HG03520 (cell line): Measurements from ENCODE around the gene LRRC56.

ENCODE experiments used
- ATAC-seq: cut with Tn5 transposase; IDR thresholded peaks from one replicate; pipeline ENCODE4 v1.9.1; 2021; ENCODE audit warnings: mild to moderate bottlenecking, moderate library complexity; ENCODE audit not compliant: unreplicated experiment

LRRC56 gene

DNA sequence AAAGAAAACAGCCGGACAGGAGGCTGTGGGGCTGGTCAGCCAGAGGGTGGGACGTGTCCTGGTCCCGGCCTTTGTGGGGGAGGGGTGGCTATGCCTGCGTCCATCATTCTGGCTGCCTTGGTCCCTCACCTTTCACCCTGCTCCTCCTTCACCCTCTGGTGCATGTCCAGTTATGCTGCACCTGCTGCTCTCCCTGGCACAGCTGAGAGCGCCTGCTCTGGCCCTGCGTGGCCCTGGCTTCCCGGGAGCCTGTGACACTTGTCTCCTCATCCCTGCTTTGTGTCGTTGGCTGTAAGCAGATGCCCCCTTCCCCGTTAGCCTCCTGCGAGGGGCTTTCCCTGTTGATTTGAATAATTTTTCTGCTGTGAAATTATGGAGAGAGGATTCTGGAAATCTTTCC, 55.6 kb downstream of the LRRC56 start:
- ATAC-seq, result no peak

DNA sequence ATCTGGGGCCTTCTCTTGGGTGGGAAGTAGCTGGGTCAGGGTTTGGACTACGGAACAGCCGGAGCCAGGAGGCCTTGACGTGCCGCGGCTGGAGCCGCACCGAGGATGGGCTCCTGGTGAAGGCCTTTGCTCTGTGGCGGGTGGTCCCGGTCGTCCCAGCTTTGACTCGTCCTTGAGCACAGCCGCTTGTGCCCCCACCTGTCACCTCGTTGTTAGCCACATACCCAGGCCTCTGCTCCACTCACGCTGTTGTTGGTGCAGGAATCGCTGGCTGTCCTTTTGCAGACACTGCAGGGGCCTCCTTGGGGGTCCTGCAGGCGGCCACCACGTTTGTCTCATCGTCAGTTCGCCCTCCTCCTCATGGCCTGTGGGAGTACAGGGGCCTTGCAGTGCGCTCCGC, 56.0 kb downstream of the LRRC56 start:
- no peak for ATAC-seq

DNA sequence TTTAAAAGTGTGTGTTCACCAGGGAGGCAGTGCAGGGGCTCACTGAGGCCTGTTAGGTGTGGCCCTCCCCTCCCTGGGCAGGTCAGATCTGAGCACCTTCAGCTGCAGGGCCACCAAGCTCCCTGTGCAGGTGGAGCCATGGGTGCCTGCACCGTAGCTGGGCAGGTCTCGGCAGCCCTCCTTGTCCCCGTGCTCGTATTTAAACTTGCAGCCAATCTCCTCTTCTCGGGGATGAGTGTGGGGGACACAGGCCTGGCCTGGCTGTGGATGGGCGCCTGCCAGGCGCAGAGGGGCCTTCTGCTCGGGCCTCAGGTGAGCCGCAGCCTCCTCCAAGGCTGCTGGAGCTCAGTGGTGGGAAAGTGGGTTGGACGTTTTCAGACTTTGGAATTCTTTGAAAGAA, 58.1 kb downstream of the LRRC56 start:
- ATAC-seq, result no peak

DNA sequence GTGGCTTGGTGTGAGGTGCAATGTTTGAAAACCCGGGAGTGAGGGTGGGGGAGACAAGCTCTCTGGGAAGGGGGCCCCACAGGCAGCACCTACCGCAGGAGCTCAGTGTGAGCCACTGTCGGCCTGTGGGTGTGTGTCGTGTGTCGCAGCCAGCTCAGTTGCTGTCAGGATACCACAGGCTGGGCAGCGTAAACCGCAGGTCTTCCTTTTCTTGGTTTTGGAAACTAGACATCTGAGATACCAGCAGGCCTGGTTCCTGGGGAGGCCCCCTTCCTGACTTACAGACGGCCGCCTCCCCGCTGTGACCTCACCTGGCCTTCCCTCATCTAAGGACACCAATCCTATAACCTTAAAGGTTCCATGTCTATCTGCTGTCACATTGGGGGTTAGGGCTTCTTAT, 59.0 kb downstream of the LRRC56 start:
- no peak for ATAC-seq

DNA sequence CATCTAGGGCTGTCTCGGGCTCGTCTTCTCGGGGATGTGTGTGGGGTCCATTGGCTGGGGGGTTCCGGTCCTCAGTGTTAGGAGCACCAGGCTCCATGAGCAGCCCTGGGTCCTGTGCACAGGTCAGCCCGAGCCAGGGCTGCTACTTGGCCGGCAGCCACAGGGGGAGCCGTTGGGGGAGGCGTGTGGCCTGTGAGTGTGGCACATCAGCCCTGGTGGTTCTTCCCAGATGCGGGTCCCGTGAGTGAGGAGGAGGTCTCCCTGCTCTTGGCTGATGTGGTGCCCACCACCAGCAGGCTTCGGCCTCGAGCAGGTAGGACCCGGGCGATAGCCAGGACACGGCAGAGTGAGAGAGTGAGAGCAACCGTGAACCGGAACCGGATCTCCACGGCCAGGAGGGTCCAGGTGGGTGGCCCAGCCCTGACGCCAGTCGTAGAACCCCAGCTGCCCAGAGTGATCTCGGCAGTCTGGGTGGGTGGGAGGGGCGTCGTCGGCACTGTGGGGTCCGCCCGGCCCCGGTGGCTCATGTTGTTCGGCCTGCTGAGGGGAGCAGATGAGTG, 59.9 kb downstream of the LRRC56 start:
- ATAC-seq, result no peak

DNA sequence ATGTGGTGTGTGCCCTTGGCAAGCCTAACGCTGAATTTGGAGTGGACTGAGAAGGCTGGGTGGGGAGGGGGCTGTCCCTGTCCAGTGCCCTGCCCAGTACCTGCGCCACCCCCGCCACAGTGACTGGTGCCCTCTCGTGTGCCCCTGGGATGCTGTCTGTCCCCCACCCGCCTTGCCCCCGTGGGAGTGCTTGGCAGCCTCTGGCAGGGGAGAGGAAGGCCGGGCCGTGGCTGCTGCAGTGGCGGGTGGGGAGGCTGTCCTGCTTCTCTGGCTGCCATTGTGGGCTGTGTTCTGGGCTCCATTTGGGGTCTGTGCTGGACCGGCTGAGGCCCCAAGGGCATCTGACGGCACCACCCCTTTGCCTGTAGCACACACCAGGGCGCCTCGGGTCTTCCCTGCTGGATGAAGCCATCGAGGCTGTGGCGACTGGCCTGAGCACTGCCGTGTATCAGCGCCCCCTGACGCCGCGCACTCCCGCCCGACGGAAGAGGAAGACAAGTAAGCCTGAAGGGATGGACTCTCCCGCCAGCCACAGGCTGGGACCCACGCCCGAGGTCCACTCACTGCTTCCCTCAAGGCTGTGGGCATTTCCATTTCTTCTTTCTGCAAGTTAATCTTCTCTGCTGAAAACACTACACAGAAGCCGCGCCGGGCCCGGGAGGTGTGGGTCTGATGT, 60.8 kb downstream of the LRRC56 start:
- no peak for ATAC-seq

DNA sequence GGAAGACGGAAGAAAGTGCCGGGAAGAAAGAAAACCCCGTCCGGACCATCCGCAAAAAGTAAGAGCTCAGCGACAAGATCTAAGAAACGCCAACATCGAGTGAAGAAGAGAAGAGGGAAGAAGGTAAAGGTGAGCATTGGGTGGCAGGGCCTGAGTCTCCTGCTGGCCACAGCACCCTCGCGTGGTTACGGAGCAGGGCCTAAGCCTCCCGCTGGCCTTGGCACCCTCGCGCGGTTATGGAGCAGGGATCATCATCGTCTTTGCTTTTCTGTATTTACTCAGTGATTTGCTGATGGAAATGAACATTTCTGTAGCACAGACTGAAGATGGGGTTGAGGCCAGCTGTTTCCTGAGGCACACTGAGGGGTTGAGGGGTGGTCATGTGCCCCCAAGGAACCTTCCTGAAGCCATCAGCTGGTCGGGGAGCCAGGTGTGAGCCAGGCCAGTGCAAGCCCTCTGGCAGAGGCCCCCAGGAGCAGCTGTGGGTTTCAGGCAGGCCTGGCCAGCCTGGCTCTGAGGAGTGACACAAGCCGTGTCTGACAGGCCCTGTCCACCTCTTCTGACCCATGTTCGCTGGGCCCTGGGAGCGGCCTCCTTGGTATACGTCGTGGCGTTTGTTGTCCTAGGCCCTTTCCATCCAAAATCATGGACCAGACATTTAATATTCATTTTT, 64.4 kb downstream of the LRRC56 start:
- ATAC-seq, result no peak

DNA sequence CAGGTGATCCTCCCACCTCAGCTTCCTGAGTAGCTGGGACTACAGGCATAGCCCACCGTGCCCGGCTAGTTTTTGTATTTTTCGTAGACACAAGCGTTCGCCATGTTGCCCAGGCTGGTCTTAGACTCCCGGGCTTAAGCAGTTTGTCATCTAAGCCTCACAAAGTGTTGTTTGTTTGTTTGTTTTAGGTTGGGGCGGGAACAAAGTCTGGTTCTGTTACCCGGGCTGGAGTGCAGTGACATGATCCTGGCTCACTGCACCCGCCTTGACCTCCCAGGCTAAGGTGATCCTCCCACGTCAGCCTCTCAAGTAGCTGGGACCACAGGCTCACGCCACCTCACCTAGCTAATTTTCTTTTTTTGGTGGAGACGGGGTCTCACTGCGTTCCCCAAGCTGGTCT, 65.8 kb downstream of the LRRC56 start:
- no peak for ATAC-seq
